ENCODE data around the gene NSFL1C.
"Not testable (repeated sequence)": the region's sequence is repeated elsewhere in the genome, so short reads cannot be mapped to it uniquely, and the experiment has no call there.

NSFL1C gene

GRCh38 chr20:1403624-1404023 lies 63.0 kb downstream of the NSFL1C start:
- Histone ChIP-seq H3K27me3 (ENCODE audit: insufficient read depth, low read depth) (no peaks in the 10 kb centered on the region), H3K4me2 (no peak overlapping the region), H2AFZ (ENCODE audit: low read depth) (no peak overlapping the region), H3K27ac (no peak overlapping the region), H3K79me2 (ENCODE audit: insufficient read depth, low read depth) (no peaks in the 10 kb centered on the region), H3K36me3 (ENCODE audit: insufficient read depth) (no peaks in the 10 kb centered on the region), H4K20me1 (ENCODE audit: insufficient read depth) (no peaks in the 10 kb centered on the region), H3K9ac (no peak overlapping the region), H3K4me1 (ENCODE audit: low read depth, poor library complexity, severe bottlenecking) (no peaks in the 10 kb centered on the region), H3K4me3 (IDR thresholded peaks at IDR 0.05; ENCODE audit: insufficient read depth, low read depth, low read length) (no peak overlapping the region)
- TF ChIP-seq CTCF (conservative IDR thresholded peaks at IDR 0.05; ENCODE audit: low read depth, low read length), result no peak

- Histone ChIP-seq H4K20me1 (ENCODE audit: insufficient read depth) (no peaks in the 10 kb centered on the region), H3K27me3 (ENCODE audit: insufficient read depth, low read depth) (no peaks in the 10 kb centered on the region; the same call in 1 of the 2 replicates), H3K4me2 (no peak overlapping the region), H3K79me2 (ENCODE audit: insufficient read depth, low read depth) (no peaks in the 10 kb centered on the region), H3K36me3 (ENCODE audit: insufficient read depth) (no peaks in the 10 kb centered on the region), H3K27ac (no peak overlapping the region), H3K4me3 (IDR thresholded peaks at IDR 0.05; ENCODE audit: insufficient read depth, low read depth, low read length) (no peak overlapping the region), H3K4me1 (ENCODE audit: low read depth, poor library complexity, severe bottlenecking) (no peaks in the 10 kb centered on the region), H3K9ac (no peak overlapping the region), H2AFZ (ENCODE audit: low read depth) (no peak overlapping the region)
- TF ChIP-seq CTCF (conservative IDR thresholded peaks at IDR 0.05; ENCODE audit: low read depth, low read length), result no peak
Measured at GRCh38 chr20:1402149-1402548, 64.5 kb downstream of the NSFL1C start.

- Histone ChIP-seq H3K4me1 (ENCODE audit: low read depth, poor library complexity, severe bottlenecking) (no peaks in the 10 kb centered on the region), H3K27me3 (ENCODE audit: insufficient read depth, low read depth) (peaks cover 3% of the 10 kb centered on the region; the same call in 1 of the 2 replicates), H3K4me2 (no peak overlapping the region), H2AFZ (ENCODE audit: low read depth) (no peak overlapping the region), H4K20me1 (ENCODE audit: insufficient read depth) (no peaks in the 10 kb centered on the region), H3K4me3 (IDR thresholded peaks at IDR 0.05; ENCODE audit: insufficient read depth, low read depth, low read length) (no peak overlapping the region), H3K27ac (no peak overlapping the region), H3K36me3 (ENCODE audit: insufficient read depth) (no peaks in the 10 kb centered on the region), H3K79me2 (ENCODE audit: insufficient read depth, low read depth) (no peaks in the 10 kb centered on the region), H3K9ac (no peak overlapping the region)
- no peak for TF ChIP-seq CTCF (conservative IDR thresholded peaks at IDR 0.05; ENCODE audit: low read depth, low read length)
Measured at GRCh38 chr20:1401451-1401907, 65.2 kb downstream of the NSFL1C start.

- not testable (repeated sequence) for H3K79me2 ChIP-seq (ENCODE audit: insufficient read depth, low read depth); H3K4me1 ChIP-seq (ENCODE audit: low read depth, poor library complexity, severe bottlenecking); H3K4me3 ChIP-seq (IDR thresholded peaks at IDR 0.05; ENCODE audit: insufficient read depth, low read depth, low read length); H3K9ac ChIP-seq; H2AFZ ChIP-seq (ENCODE audit: low read depth); H4K20me1 ChIP-seq (ENCODE audit: insufficient read depth); H3K4me2 ChIP-seq; H3K27ac ChIP-seq; H3K36me3 ChIP-seq (ENCODE audit: insufficient read depth)
- peaks cover 19% of the 10 kb centered on the region for H3K27me3 ChIP-seq (ENCODE audit: insufficient read depth, low read depth)
Measured at GRCh38 chr20:1399678-1400366, 66.8 kb downstream of the NSFL1C start.

- not testable (repeated sequence) for H3K27ac ChIP-seq; H3K4me1 ChIP-seq (ENCODE audit: low read depth, poor library complexity, severe bottlenecking); H3K4me3 ChIP-seq (IDR thresholded peaks at IDR 0.05; ENCODE audit: insufficient read depth, low read depth, low read length); H3K36me3 ChIP-seq (ENCODE audit: insufficient read depth); H3K9ac ChIP-seq; H3K79me2 ChIP-seq (ENCODE audit: insufficient read depth, low read depth); H3K4me2 ChIP-seq; H2AFZ ChIP-seq (ENCODE audit: low read depth); H4K20me1 ChIP-seq (ENCODE audit: insufficient read depth)
- H3K27me3 ChIP-seq (ENCODE audit: insufficient read depth, low read depth), result peaks cover 26% of the 10 kb centered on the region
Measured at GRCh38 chr20:1398185-1398584, 68.5 kb downstream of the NSFL1C start.
